Stimulated activated CD4-positive, alpha-beta T cell treated with anti-CD3 and anti-CD28 coated beads, TNF-alpha, amount 100 ng/mL, for 4 hours (primary cell): Measurements from ENCODE around the gene USF1.
"Not testable (repeated sequence)": the region's sequence is repeated elsewhere in the genome, so short reads cannot be mapped to it uniquely, and the experiment has no call there.

Experiments
- DNase-seq, 3 experiments: peaks; one replicate each; pipeline ENCODE4 v3.0.0-alpha.2; 2020; ENCODE audit warnings: low read depth in 3 of 3

USF1 gene

DNA sequence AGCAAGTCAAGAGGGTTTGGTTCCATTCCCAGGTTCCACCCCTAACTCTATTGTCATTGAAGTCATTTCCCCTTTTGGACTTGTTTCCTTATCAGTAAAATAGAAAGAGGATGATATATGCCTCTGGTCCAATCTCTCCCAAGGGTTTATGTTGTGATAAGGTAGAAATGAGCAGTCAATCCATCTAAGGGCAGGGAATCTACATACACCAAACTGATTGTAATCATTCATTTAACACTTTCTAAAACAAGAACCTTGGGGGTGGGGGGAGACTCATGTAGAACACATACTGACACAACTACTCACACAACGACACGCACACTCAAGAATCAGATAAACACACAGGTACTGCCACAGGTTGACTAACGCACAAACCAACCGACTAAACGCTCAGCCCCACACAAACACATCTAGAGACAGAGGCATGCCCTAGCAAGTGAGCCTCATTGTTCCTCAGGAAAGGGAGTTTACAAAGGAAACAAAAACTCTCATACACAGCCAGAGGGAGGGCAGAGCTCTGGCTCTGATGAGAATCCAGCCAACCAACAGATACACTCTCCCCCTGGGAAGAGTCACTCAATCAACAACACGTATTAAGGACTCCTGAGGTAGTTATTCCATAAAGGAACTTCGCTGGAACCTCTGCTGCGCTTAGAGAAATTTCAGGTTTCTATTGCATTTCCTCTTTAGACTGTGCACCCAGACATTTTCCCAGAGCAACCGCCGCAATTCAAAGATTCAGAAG is 25.9 kb downstream of the USF1 start:
- no peak for DNase-seq

GRCh38 chr1:161019111-161019660 is 26.6 kb downstream of the USF1 start:
- DNase-seq, result not testable (repeated sequence)

DNA sequence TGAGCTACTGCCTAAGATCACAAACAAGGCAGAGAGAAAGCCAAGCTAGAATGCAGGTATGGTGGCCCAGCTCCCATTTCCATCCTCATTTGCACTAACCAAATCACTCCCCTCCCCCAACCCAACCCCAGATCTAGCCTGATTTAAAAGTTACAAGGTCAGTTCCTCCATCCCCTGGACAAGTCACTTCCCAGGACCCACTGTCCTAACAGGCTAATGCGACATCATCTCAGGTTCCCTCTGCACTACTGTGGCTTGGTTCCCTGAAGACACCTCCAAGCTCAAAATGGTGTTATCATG is 27.2 kb downstream of the USF1 start:
- no peak for DNase-seq

DNA sequence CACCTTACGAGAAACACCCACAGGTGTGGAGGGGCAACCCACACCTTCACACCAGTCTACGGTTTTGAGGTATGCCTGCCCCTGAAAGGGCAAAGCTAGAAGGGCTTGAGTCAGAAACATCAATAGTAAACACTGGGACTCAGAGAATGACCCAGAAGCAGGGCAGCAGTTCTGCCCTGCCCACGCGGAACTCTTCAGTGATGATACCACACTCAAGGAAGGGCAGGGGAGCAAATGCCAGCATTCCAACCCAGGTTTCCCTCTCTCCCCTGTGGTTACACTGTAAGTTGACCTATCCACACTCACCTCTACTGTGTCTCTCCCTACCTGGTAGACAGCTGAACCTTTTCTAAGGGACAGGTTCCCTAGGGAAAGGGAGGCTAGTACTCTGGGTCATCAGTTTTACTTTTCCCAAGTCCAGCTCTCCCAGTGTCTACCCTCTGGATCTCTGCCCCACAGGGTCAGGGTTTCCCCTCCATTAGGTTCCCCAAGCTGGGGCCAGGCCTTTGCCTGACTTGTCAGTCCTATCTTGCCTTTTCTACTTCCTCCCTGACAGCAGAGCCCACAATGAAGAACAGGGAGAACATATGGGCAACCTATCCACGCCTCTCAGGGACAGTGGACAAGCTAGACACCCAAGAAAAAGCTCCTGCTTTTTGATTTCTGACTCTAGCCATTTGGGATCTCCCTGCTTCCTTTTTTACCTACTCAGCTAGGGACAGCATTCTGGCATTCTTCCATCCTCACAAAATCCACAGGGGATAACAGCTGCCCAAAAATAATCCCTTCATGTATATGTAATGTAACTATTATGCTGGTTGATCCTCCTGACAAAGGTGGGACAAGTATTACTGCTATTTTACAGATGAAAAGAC is 27.8 kb downstream of the USF1 start:
- no peak for DNase-seq

DNA sequence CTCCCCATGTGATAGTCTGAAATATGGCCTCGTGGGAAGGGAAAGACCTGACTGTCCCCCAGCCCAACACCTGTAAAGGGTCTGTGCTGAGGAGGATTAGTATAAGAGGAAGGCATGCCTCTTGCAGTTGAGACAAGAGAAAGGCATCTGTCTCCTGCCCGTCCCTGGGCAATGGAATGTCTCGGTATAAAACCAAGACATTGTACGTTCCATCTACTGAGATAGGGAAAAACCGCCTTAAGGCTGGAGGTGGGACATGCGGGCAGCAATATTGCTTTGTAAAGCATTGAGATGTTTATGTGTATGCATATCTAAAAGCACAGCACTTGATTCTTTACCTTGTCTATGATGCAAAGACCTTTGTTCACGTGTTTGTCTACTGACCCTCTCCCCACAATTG is 28.6 kb downstream of the USF1 start:
- DNase-seq, result not testable (repeated sequence)

- DNase-seq, result not testable (repeated sequence)
Observed at GRCh38 chr1:161016683-161017082, 29.1 kb downstream of the USF1 start.

- DNase-seq, result peak; percentile 19 to 31 (median 22)
Observed at GRCh38 chr1:161013488-161014230, 32.1 kb downstream of the USF1 start.

DNA sequence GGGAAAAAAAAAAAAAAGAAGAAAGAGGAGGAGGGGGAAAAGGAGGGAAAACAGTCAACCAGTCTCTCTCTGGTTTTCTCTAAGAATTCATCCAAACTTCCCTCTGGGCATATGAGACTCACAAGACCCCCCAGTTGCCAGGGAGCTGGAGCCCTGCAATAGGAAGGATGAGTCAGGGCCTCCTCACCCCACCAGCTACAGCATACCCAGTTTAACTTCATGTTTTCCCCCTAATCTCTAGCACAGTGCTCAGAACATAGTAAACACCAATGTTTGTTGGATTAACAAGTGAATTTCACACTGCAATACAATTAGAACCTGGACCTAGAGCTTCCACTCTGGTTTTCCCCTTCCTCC is 32.7 kb downstream of the USF1 start:
- no peak for DNase-seq

- DNase-seq, result no peak
Observed at GRCh38 chr1:161012420-161012819, 33.4 kb downstream of the USF1 start.

DNA sequence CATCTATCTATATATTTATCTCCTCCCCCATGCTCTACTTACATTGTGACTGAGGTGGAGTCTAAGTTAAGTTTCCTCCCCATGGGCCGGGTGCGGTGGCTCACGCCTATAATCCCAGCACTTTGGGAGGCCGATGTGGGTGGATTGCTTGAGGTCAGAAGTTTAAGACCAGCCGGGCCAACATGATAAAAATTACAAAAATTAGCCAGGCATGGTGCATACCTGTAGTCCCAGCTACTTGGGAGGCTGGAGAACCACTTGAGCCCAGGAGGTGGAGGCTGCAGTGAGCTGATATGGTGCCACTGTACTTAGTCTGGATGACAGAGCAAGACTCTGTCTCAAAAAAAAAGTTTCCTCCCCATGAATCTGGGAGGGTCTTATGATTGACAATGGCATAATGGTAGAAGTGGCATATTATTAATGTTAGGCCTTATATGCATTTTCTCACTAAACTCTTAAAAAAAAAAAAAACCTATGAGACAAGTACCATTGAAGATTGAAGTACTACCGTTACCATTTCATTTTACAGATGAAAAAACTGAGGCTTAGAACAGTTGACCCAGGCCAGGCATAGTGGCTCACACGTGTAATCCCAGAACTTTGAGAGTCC is 36.1 kb downstream of the USF1 start:
- no peak for DNase-seq

DNA sequence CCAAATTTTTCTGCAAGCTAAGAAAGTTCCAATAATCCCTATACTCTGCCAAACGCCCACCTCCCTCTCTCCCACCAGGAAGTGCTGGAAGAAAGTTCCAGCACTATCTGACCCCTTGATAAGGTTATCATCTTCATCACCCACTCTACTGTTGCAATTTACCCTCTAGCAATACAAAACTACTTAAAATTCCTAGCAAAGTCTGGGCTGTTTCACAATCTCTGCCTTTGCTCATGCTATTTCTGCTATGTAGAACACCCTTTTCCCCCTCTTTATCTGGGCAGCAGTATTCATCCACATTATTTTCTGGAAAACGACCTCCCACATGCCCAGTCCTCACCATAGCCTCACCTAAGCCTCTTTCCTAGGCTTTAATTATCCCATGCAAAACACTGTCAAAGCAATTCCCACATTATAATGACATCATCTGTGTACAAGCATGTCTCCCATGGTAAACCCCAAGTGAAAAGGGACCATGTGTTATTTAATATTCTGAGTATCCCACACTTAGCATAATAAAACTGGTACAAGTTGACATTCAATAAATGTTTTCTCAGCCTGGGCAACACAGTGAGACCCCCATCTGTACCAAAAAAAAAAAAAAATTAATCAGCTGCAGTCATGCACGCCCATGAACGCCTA is 36.8 kb downstream of the USF1 start:
- no peak for DNase-seq

DNA sequence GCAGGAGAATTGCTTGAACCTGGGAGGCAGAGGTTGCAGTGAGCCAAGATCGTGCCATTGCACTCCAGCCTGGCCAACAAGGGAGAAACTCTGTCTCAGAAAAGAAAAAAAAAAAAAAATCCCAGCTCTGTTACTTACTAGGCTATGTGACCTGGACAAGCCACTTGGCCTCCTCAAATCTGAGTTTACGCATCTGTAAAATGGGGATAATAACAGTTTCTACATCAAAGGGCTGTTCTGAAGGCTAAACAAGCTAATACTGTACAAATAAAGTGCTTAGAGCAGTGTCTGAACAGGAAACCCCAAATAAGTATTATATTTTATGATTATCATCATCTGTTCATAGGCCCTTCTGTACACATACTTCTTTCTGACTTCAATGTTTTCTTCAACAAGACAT is 38.4 kb downstream of the USF1 start:
- DNase-seq, result no peak

GRCh38 chr1:161006563-161006962 is 39.2 kb downstream of the USF1 start:
- DNase-seq, result no peak

GRCh38 chr1:161001525-161001924 is 44.3 kb downstream of the USF1 start:
- DNase-seq, result no peak

- no peak for DNase-seq
Observed at GRCh38 chr1:161000736-161001480, 44.9 kb downstream of the USF1 start.

- DNase-seq, result no peak
Observed at GRCh38 chr1:160999376-160999775, 46.4 kb downstream of the USF1 start.

DNA sequence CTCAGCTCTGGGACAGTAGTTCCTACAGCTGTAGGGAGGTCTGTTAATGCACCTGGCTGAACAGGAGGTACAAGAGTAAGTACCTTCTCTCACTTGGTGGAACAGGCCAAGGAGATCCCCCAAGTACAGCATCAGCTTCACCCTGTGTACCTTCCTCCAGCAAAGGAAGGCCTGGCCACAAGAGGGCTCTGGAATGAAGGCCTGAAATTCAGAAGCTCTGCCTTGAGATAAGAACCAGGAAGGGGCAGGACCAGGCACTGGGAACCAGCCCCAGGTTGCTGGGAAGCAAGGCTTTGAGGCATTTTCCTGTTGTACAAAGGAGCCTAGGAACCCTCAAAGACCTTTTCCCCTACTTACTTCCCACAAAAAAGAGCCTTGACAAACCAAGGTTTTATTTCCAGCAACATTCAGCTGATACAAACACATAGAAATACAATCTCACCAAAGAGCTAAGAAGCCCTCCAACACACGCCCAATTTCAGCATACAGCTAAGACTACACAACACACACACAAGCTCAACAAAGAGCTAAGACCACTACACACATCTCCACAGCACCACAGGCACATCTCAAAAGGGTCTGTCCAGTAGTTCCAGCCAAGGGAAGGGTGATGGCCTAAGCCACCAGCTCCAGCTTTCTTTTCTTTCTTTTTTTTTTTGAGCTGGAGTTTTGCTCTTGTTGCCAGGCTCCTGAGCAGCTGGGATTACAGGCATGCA is 48.3 kb downstream of the USF1 start:
- peak in 2 of 3 experiments; percentile 26 to 31 for DNase-seq

DNA sequence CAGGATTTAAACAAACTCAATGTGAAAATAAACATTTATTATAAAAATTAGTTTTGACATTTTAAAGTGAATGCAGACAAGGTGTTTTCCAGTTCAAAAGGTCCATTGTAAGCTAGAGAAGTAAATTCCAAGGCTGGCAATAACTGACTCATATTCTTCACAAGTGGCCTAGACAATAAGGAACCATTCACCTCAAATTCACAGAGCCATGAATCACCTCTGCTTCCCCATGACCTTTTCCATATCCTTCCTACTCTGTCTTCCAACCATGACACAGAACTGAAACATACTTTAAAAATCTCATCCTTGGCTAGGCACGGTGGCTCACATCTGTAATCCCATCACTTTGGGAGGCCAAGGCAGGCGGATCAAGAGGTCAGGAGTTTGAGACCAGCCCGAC is 49.6 kb downstream of the USF1 start:
- no peak for DNase-seq

GRCh38 chr1:160993544-160994193 is 52.1 kb downstream of the USF1 start:
- DNase-seq, result no peak
